Neural cell (in vitro differentiated cells): ENCODE data around the gene MRPL44. TPM values are rescaled to one million over a fixed set of nuclear protein-coding genes. Genes with fewer than 3 reads are reported as not detected.

Experiments used
- H2AFZ ChIP-seq: fragments of 200-600, 300-800 bp; sonication (generic), shearing (Covaris generic); 2 replicates; pipeline ENCODE4 v1.6.0; 2014; ENCODE audit warnings: low read depth, mild to moderate bottlenecking, antibody characterized with exemption, low read length, moderate library complexity
- H3F3A ChIP-seq: fragments of 200-600 bp; shearing (Covaris generic); 2 replicates; pipeline ENCODE4 v1.6.1; 2016; ENCODE audit warnings: mild to moderate bottlenecking, moderate library complexity, mixed read lengths, antibody characterized with exemption, low read length; ENCODE audit not compliant: insufficient read depth, poor library complexity, severe bottlenecking
- H3K27ac ChIP-seq: fragments of 200-600, 300-800 bp; sonication (generic), shearing (Covaris generic); 2 replicates; pipeline ENCODE4 v1.5.1; 2014; ENCODE audit warnings: mild to moderate bottlenecking, low read length, moderate library complexity
- H3K27me3 ChIP-seq: fragments of 300-800, 200-600 bp; sonication (generic), shearing (Covaris generic); 2 replicates; pipeline ENCODE4 v1.6.0; 2014; ENCODE audit warnings: mild to moderate bottlenecking, low read depth, low read length, moderate library complexity; ENCODE audit not compliant: insufficient read depth
- H3K36me3 ChIP-seq: fragments of 300-800, 200-600 bp; sonication (generic), shearing (Covaris generic); 2 replicates; pipeline ENCODE4 v1.5.1; 2014; ENCODE audit warnings: mild to moderate bottlenecking, antibody characterized with exemption, low read length, moderate library complexity; ENCODE audit not compliant: insufficient read depth
- H3K4me2 ChIP-seq: fragments of 300-800, 200-600 bp; sonication (generic), shearing (Covaris generic); 2 replicates; pipeline ENCODE4 v1.6.0; 2014; ENCODE audit warnings: mild to moderate bottlenecking, low read length
- H3K4me3 ChIP-seq: fragments of 300-800, 200-600 bp; sonication (generic), shearing (Covaris generic); 2 replicates; pipeline ENCODE4 v1.5.1; 2014; ENCODE audit warnings: mild to moderate bottlenecking, low read length, moderate library complexity
- H3K79me2 ChIP-seq: fragments of 200-600 bp; shearing (Covaris generic); replicated peaks from 2 replicates; pipeline ENCODE4 v1.6.0; 2014; ENCODE audit warnings: mild to moderate bottlenecking, low read length, moderate library complexity; ENCODE audit not compliant: insufficient read depth
- H3K9ac ChIP-seq: fragments of 300-800, 200-600 bp; sonication (generic), shearing (Covaris generic); 2 replicates; pipeline ENCODE4 v1.6.1; 2016; ENCODE audit warnings: mild to moderate bottlenecking, low read length, mixed read lengths
- H3K9me2 ChIP-seq: fragments of 200-600 bp; shearing (Covaris generic); 2 replicates; pipeline ENCODE4 v1.6.1; 2016; ENCODE audit warnings: mild to moderate bottlenecking, low read length, mixed read lengths; ENCODE audit not compliant: insufficient read depth
- H3K9me3 ChIP-seq: fragments of 200-600, 300-800 bp; sonication (generic), shearing (Covaris generic); 2 replicates; pipeline ENCODE4 v1.6.1; 2016; ENCODE audit warnings: mild to moderate bottlenecking, mixed run types, low read length, moderate library complexity, mixed read lengths
- H4K20me1 ChIP-seq: fragments of 200-600 bp; shearing (Covaris generic); 2 replicates; pipeline ENCODE4 v1.6.1; 2016; ENCODE audit warnings: mild to moderate bottlenecking, mixed run types; ENCODE audit not compliant: insufficient read depth
- EP300 ChIP-seq: fragments of 450-650 bp; conservative IDR thresholded peaks from 2 replicates; pipeline ENCODE4 v1.6.1; 2014; ENCODE audit warnings: antibody characterized with exemption, mild to moderate bottlenecking, moderate library complexity; ENCODE audit not compliant: poor library complexity, severe bottlenecking
- EZH2 ChIP-seq: fragments of 200-600, 300-800 bp; shearing (Covaris generic), sonication (generic); IDR thresholded peaks from 2 replicates; pipeline ENCODE4 v1.6.1; 2014; ENCODE audit warnings: antibody characterized with exemption, low read length, borderline replicate concordance, mild to moderate bottlenecking; ENCODE audit not compliant: insufficient read depth, poor library complexity, severe bottlenecking
- MXI1 ChIP-seq: fragments of 450-650 bp; conservative IDR thresholded peaks from 2 replicates; pipeline ENCODE4 v1.6.1; 2014; ENCODE audit warnings: antibody characterized with exemption, mild to moderate bottlenecking; ENCODE audit not compliant: poor library complexity, severe bottlenecking
- POLR2AphosphoS5 ChIP-seq: IDR thresholded peaks from 2 replicates; pipeline ENCODE4 v1.6.1; 2012
- RAD21 ChIP-seq: fragments of 450-650 bp; conservative IDR thresholded peaks from 2 replicates; pipeline ENCODE4 v1.6.1; 2014; ENCODE audit warnings: antibody characterized with exemption, mild to moderate bottlenecking, moderate library complexity
- SMC3 ChIP-seq: fragments of 450-650 bp; conservative IDR thresholded peaks from 2 replicates; pipeline ENCODE4 v1.6.1; 2014; ENCODE audit warnings: antibody characterized with exemption, mild to moderate bottlenecking, moderate library complexity; ENCODE audit not compliant: poor library complexity
- TAF1 ChIP-seq: IDR thresholded peaks from 2 replicates; pipeline ENCODE4 v1.6.1; 2012; ENCODE audit warnings: low read depth
- polyA plus RNA-seq: library from polyadenylated mRNA; depleted of rRNA; stranded (reverse); fragments of >200 nt; gene quantifications from 2 replicates; pipeline ENCODE4 v1.2.3, GENCODE V29; 2014
- TF ChIP-seq, protein P1 (sequence below): IDR thresholded peaks from 2 replicates; pipeline ENCODE4 v1.6.1; 2012; ENCODE audit warnings: borderline replicate concordance
- TF ChIP-seq, protein P2 (sequence below): fragments of 450-650 bp; IDR thresholded peaks from 2 replicates; pipeline ENCODE4 v1.5.1; 2014; ENCODE audit warnings: antibody characterized with exemption, mild to moderate bottlenecking, moderate library complexity; ENCODE audit not compliant: poor library complexity, severe bottlenecking

Gene MRPL44
- polyA plus RNA-seq, 1 donor from 2014 or later, result 70.6 TPM

DNA sequence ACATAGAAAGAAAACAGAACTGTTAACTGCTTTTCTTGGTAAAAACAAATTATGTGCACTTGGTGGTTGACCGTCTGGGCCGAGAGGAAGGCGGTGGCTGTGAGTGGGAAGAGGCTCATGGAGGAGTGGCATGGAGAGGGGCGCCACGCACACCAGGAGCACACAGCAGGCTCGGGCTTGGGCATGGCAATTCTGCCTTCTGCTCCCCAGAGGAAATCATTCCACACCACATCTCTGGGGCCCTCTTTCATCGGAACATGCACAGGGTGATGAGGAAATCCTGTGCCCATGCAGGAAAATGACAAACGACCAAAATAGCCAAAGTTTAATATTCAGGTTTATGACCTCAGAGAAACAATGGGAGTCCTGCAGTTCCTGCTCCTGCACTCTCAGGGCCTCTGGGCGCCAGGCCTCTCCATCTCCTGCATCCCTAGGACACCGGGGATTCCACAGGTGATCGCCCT is 38.6 kb upstream of the MRPL44 start:
- H4K20me1 ChIP-seq, result no peaks in the 10 kb centered on the region

DNA sequence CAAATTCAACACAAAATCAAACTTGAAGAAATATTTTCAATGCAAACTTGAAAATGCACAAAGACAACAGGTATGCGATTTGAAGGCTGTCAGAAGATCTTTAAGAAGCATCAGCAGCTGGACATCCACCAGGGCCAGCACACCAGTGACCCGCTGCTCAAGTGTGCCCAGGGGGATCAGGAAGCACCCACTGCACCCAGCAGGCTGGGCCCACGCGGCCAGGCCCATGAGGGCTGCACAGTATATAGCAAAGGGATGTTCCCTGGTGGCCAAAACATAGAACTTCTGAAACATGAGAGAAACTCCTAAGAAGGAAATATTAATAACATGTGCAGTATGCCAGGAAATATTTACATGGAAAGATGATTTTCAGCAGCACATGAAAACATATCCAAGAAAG is 37.2 kb upstream of the MRPL44 start:
- no peak overlapping the region for H3K4me3 ChIP-seq
- H3K79me2 ChIP-seq, result no peaks in the 10 kb centered on the region
- peaks cover 2% of the 10 kb centered on the region for H3K9me3 ChIP-seq
- H3K4me2 ChIP-seq, result no peak overlapping the region
- H3K27ac ChIP-seq, result no peak overlapping the region
- no peaks in the 10 kb centered on the region for H4K20me1 ChIP-seq
- H3K9ac ChIP-seq, result no peak overlapping the region
- H3K36me3 ChIP-seq, result peaks cover 6% of the 10 kb centered on the region
- no peak overlapping the region for H2AFZ ChIP-seq
- no peaks in the 10 kb centered on the region for H3F3A ChIP-seq
- no peaks in the 10 kb centered on the region for H3K9me2 ChIP-seq
- TF ChIP-seq TAF1 (no peak), EZH2 (no peak), MXI1 (no peak), EP300 (no peak), RAD21 (no peak), POLR2AphosphoS5 (no peak), SMC3 (no peak)
- TF ChIP-seq, protein P1, sequence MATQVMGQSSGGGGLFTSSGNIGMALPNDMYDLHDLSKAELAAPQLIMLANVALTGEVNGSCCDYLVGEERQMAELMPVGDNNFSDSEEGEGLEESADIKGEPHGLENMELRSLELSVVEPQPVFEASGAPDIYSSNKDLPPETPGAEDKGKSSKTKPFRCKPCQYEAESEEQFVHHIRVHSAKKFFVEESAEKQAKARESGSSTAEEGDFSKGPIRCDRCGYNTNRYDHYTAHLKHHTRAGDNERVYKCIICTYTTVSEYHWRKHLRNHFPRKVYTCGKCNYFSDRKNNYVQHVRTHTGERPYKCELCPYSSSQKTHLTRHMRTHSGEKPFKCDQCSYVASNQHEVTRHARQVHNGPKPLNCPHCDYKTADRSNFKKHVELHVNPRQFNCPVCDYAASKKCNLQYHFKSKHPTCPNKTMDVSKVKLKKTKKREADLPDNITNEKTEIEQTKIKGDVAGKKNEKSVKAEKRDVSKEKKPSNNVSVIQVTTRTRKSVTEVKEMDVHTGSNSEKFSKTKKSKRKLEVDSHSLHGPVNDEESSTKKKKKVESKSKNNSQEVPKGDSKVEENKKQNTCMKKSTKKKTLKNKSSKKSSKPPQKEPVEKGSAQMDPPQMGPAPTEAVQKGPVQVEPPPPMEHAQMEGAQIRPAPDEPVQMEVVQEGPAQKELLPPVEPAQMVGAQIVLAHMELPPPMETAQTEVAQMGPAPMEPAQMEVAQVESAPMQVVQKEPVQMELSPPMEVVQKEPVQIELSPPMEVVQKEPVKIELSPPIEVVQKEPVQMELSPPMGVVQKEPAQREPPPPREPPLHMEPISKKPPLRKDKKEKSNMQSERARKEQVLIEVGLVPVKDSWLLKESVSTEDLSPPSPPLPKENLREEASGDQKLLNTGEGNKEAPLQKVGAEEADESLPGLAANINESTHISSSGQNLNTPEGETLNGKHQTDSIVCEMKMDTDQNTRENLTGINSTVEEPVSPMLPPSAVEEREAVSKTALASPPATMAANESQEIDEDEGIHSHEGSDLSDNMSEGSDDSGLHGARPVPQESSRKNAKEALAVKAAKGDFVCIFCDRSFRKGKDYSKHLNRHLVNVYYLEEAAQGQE, result no peak
- TF ChIP-seq, protein P2, sequence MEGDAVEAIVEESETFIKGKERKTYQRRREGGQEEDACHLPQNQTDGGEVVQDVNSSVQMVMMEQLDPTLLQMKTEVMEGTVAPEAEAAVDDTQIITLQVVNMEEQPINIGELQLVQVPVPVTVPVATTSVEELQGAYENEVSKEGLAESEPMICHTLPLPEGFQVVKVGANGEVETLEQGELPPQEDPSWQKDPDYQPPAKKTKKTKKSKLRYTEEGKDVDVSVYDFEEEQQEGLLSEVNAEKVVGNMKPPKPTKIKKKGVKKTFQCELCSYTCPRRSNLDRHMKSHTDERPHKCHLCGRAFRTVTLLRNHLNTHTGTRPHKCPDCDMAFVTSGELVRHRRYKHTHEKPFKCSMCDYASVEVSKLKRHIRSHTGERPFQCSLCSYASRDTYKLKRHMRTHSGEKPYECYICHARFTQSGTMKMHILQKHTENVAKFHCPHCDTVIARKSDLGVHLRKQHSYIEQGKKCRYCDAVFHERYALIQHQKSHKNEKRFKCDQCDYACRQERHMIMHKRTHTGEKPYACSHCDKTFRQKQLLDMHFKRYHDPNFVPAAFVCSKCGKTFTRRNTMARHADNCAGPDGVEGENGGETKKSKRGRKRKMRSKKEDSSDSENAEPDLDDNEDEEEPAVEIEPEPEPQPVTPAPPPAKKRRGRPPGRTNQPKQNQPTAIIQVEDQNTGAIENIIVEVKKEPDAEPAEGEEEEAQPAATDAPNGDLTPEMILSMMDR, result no peak
- no peaks in the 10 kb centered on the region for H3K27me3 ChIP-seq

More for the DNA sequence above, 38.6 kb upstream of the MRPL44 start:
- TF ChIP-seq POLR2AphosphoS5 (no peak), EP300 (no peak), RAD21 (no peak), EZH2 (no peak), SMC3 (no peak), MXI1 (no peak), TAF1 (no peak)
- TF ChIP-seq, protein P1, result no peak
- TF ChIP-seq, protein P2, result no peak
- H3K9ac ChIP-seq, result no peak overlapping the region
- no peak overlapping the region for H2AFZ ChIP-seq
- no peak overlapping the region for H3K27ac ChIP-seq
- H3K36me3 ChIP-seq, result peaks cover 6% of the 10 kb centered on the region
- H3F3A ChIP-seq, result no peaks in the 10 kb centered on the region
- H3K4me3 ChIP-seq, result no peak overlapping the region
- no peaks in the 10 kb centered on the region for H3K27me3 ChIP-seq
- no peaks in the 10 kb centered on the region for H3K79me2 ChIP-seq
- H3K9me2 ChIP-seq, result no peaks in the 10 kb centered on the region
- no peaks in the 10 kb centered on the region for H3K9me3 ChIP-seq
- H3K4me2 ChIP-seq, result no peak overlapping the region
